ENCODE data around the gene CATSPERB.

- TF ChIP-seq, protein P1, sequence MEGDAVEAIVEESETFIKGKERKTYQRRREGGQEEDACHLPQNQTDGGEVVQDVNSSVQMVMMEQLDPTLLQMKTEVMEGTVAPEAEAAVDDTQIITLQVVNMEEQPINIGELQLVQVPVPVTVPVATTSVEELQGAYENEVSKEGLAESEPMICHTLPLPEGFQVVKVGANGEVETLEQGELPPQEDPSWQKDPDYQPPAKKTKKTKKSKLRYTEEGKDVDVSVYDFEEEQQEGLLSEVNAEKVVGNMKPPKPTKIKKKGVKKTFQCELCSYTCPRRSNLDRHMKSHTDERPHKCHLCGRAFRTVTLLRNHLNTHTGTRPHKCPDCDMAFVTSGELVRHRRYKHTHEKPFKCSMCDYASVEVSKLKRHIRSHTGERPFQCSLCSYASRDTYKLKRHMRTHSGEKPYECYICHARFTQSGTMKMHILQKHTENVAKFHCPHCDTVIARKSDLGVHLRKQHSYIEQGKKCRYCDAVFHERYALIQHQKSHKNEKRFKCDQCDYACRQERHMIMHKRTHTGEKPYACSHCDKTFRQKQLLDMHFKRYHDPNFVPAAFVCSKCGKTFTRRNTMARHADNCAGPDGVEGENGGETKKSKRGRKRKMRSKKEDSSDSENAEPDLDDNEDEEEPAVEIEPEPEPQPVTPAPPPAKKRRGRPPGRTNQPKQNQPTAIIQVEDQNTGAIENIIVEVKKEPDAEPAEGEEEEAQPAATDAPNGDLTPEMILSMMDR (IDR thresholded peaks at IDR 0.05), result no peak
- TF ChIP-seq POLR2A (IDR thresholded peaks at IDR 0.05), result no peak
These were observed 195.6 kb downstream of the CATSPERB start for GRCh38 chr14:91536327-91536726.

All from tibial nerve (tissue), 3 donors.